Prostate gland (tissue), 2 donors: ENCODE measurements around the gene ELOVL2.

Experiments used
- POLR2A ChIP-seq: fragments of 450-650 bp; IDR thresholded peaks from one replicate; pipeline ENCODE4 v1.6.1; 2016; ENCODE audit warnings: antibody characterized with exemption, mild to moderate bottlenecking
- TF ChIP-seq, protein P1 (sequence below), 4 experiments: fragments of 200-600 bp in 2 of 4; fragments of 450-650 bp in 2 of 4; sonication (generic) in 2 of 4; IDR thresholded peaks; 1 replicate in 3 of 4; 2 replicates in 1 of 4; pipeline ENCODE4 v1.5.1; 2016 to 2019; ENCODE audit warnings: antibody characterized with exemption in 4 of 4, mild to moderate bottlenecking in 2 of 4, moderate library complexity in 2 of 4

DNA sequence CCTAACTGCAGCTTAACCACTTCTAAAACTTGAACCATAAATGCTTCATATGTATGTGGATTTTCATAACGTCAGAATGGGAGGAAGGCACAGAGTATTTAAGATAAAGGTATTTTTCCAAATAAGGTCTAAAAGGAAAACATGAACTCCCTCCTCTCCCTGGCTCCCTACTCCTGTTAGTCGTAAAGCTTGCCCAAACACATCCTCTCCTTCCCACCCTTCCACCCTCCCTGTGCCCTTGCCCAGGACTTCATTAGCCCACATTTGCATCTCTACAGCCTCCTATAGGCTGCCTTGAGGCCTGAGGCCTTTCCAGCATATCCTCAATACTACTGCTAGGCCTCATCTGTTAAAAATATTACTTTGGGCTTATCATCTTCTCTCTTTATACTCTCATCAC is 32.4 kb upstream of the ELOVL2 start:
- TF ChIP-seq, protein P1, sequence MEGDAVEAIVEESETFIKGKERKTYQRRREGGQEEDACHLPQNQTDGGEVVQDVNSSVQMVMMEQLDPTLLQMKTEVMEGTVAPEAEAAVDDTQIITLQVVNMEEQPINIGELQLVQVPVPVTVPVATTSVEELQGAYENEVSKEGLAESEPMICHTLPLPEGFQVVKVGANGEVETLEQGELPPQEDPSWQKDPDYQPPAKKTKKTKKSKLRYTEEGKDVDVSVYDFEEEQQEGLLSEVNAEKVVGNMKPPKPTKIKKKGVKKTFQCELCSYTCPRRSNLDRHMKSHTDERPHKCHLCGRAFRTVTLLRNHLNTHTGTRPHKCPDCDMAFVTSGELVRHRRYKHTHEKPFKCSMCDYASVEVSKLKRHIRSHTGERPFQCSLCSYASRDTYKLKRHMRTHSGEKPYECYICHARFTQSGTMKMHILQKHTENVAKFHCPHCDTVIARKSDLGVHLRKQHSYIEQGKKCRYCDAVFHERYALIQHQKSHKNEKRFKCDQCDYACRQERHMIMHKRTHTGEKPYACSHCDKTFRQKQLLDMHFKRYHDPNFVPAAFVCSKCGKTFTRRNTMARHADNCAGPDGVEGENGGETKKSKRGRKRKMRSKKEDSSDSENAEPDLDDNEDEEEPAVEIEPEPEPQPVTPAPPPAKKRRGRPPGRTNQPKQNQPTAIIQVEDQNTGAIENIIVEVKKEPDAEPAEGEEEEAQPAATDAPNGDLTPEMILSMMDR (IDR thresholded peaks at IDR 0.05) = no peak
- TF ChIP-seq POLR2A = no peak
